Left lung (tissue), 10 donors: Measurements from ENCODE around the gene CCDC124. TPM values are rescaled to one million over a fixed set of nuclear protein-coding genes. Genes with fewer than 3 reads are reported as not detected.
"Not testable (repeated sequence)": the region's sequence is repeated elsewhere in the genome, so short reads cannot be mapped to it uniquely, and the experiment has no call there.

Experiments used
- ATAC-seq: fragments of 200-7000 bp; cut with Tn5 transposase; one replicate; pipeline ENCODE4 v1.9.1; 2020; ENCODE audit warnings: moderate library complexity
- DNase-seq, 4 donors: peaks; one replicate each; pipeline ENCODE4 v3.0.0-alpha.2; 2013 to 2020
- H3K27ac ChIP-seq, 2 donors: fragments of 200-600 bp; sonication (generic) in 1 of 2; one replicate each; pipeline versions ENCODE4 v1.5.0 to v1.8.0; 2020 to 2021
- H3K27me3 ChIP-seq, 2 donors: fragments of 200-600 bp; sonication (generic) in 1 of 2; one replicate each; pipeline versions ENCODE4 v1.5.0 to v1.8.0; 2020 to 2021
- H3K36me3 ChIP-seq, 2 donors: fragments of 200-600 bp; sonication (generic) in 1 of 2; one replicate each; pipeline versions ENCODE4 v1.5.0 to v1.8.0; 2020 to 2021
- H3K4me1 ChIP-seq, 2 donors: fragments of 200-600 bp; one replicate each; pipeline ENCODE4 v1.8.0; 2021
- H3K4me3 ChIP-seq, 2 donors: fragments of 200-600 bp; sonication (generic) in 1 of 2; one replicate each; pipeline versions ENCODE4 v1.5.0 to v1.8.0; 2020 to 2021; ENCODE audit warnings: mild to moderate bottlenecking in 1 of 2
- H3K9me3 ChIP-seq, 2 donors: fragments of 200-600 bp; sonication (generic) in 1 of 2; one replicate each; pipeline versions ENCODE4 v1.5.0 to v1.8.0; 2020 to 2021
- CTCF ChIP-seq, 2 donors: fragments of 200-600 bp; sonication (generic) in 1 of 2; IDR thresholded peaks; one replicate each; pipeline versions ENCODE4 v1.5.0 to v1.8.0; 2021; ENCODE audit warnings: antibody characterized with exemption in 2 of 2
- intact Hi-C, 2 donors: fragments of 100-400 bp; cut with DNase I; formaldehyde crosslinking; loops; one replicate each; pipeline versions ENCODE4 v1.11.2 to v1.14.2; 2022
- polyA plus RNA-seq, 6 donors: library from polyadenylated mRNA; unstranded; fragments of 120-200 nt; gene quantifications; one replicate each; pipeline ENCODE4 v1.2.1, GENCODE V29; 2013; ENCODE audit not compliant: insufficient read length in 6 of 6
- total RNA-seq, 2 donors: library from RNA; stranded (reverse); fragmentation: NEBNext Ultra II Directional; extraction: Animal tissue kit (Norgen Biotek cat#: 25700); gene quantifications; one replicate each; pipeline ENCODE4 v1.2.1, GENCODE V29; 2021
- donor health status: DM: no; HTN: yes; CAD: no.
- donor health status: DM: no; HTN: no; CAD: no.

CCDC124 gene
- total and polyA plus RNA-seq, 8 donors = 42.0 to 75.7 (median 55.8) TPM

GRCh38 chr19:17909003-17909732 lies 23.6 kb upstream of the CCDC124 start:
- TF ChIP-seq CTCF (IDR thresholded peaks at IDR 0.05) = no peak
- Histone ChIP-seq H3K4me3 (no peak overlapping the region), H3K27ac (no peak overlapping the region), H3K9me3 (peaks cover 0 to 26% of the 10 kb centered on the region in 2 donors), H3K27me3 (peaks cover 0 to 43% of the 10 kb centered on the region in 2 donors), H3K36me3 (no peaks in the 10 kb centered on the region), H3K4me1 (no peaks in the 10 kb centered on the region)
- no peak for DNase-seq
- ATAC-seq = no peak
- intact Hi-C loops = no loop called here

GRCh38 chr19:17910791-17911360 lies 21.9 kb upstream of the CCDC124 start:
- no peaks in the 10 kb centered on the region for H3K36me3 ChIP-seq
- no peaks in the 10 kb centered on the region for H3K4me1 ChIP-seq
- no peak for DNase-seq
- no peak overlapping the region for H3K27ac ChIP-seq
- peaks cover 0 to 26% of the 10 kb centered on the region in 2 donors for H3K9me3 ChIP-seq
- no peak overlapping the region for H3K4me3 ChIP-seq
- H3K27me3 ChIP-seq = peaks cover 0 to 42% of the 10 kb centered on the region in 2 donors
- ATAC-seq = no peak
- intact Hi-C loops = no loop called here
- no peak for TF ChIP-seq CTCF (IDR thresholded peaks at IDR 0.05)

GRCh38 chr19:17915940-17916593 lies 16.7 kb upstream of the CCDC124 start:
- intact Hi-C loops = no loop called here

GRCh38 chr19:17918151-17918550 lies 14.7 kb upstream of the CCDC124 start:
- H3K4me3 ChIP-seq, intact Hi-C loops, DNase-seq, H3K27ac ChIP-seq, H3K4me1 ChIP-seq, H3K36me3 ChIP-seq, ATAC-seq: not testable (repeated sequence)
- H3K9me3 ChIP-seq = peaks cover 0 to 10% of the 10 kb centered on the region in 2 donors
- peaks cover 0 to 24% of the 10 kb centered on the region in 2 donors for H3K27me3 ChIP-seq

More at GRCh38 chr19:17915940-17916593, 16.7 kb upstream of the CCDC124 start:
- no peaks in the 10 kb centered on the region for H3K4me1 ChIP-seq
- TF ChIP-seq CTCF (IDR thresholded peaks at IDR 0.05) = no peak
- H3K27me3 ChIP-seq = peaks cover 0 to 32% of the 10 kb centered on the region in 2 donors
- no peak overlapping the region for H3K4me3 ChIP-seq
- ATAC-seq (no peak), DNase-seq (no peak)
- H3K36me3 ChIP-seq = no peaks in the 10 kb centered on the region
- H3K27ac ChIP-seq = no peak overlapping the region
- H3K9me3 ChIP-seq = peaks cover 0 to 14% of the 10 kb centered on the region in 2 donors

- intact Hi-C loops = not testable (repeated sequence)
These were observed 13.7 kb upstream of the CCDC124 start for GRCh38 chr19:17919122-17919521.

GRCh38 chr19:17920527-17920926 lies 12.3 kb upstream of the CCDC124 start:
- Histone ChIP-seq H3K27me3 (peaks cover 0 to 7% of the 10 kb centered on the region in 2 donors), H3K9me3 (no peaks in the 10 kb centered on the region), H3K27ac (no peak overlapping the region), H3K36me3 (no peaks in the 10 kb centered on the region), H3K4me1 (no peaks in the 10 kb centered on the region), H3K4me3 (no peak overlapping the region)
- ATAC-seq (no peak), DNase-seq (no peak)
- intact Hi-C loops = loop anchor here in 1 of 2 donors (10.0 kb wide), 1 partner anchor 56 kb away; no protein-coding TSS in a partner anchor
- no peak for TF ChIP-seq CTCF (IDR thresholded peaks at IDR 0.05)

More at GRCh38 chr19:17919122-17919521, 13.7 kb upstream of the CCDC124 start:
- not testable (repeated sequence) for DNase-seq, H3K36me3 ChIP-seq, ATAC-seq, H3K9me3 ChIP-seq, H3K4me1 ChIP-seq, H3K27ac ChIP-seq, H3K4me3 ChIP-seq
- peaks cover 0 to 15% of the 10 kb centered on the region in 2 donors for H3K27me3 ChIP-seq
